KMS-11 (cell line): ENCODE data around the gene PRDX6.
A peak's percentile ranks its signal among the peaks of the same experiment; 100 is the strongest.

Experiments used
- H2AFZ ChIP-seq: fragments of 200-600 bp; sonication (generic); 2 replicates; pipeline ENCODE4 v1.6.1; 2016; ENCODE audit warnings: antibody characterized with exemption, mixed run types, low read depth
- H3K27ac ChIP-seq: fragments of 200-600 bp; sonication (generic); 2 replicates; pipeline ENCODE4 v1.6.1; 2016; ENCODE audit warnings: mild to moderate bottlenecking, mixed run types
- H3K27me3 ChIP-seq: fragments of 200-600 bp; sonication (generic); 2 replicates; pipeline ENCODE4 v1.6.1; 2017; ENCODE audit warnings: mild to moderate bottlenecking, low read depth, mixed run types, moderate library complexity; ENCODE audit not compliant: insufficient read depth
- H3K36me3 ChIP-seq: fragments of 200-600 bp; sonication (generic); 2 replicates; pipeline ENCODE4 v1.6.1; 2017; ENCODE audit warnings: mild to moderate bottlenecking, mixed run types; ENCODE audit not compliant: insufficient read depth
- H3K4me1 ChIP-seq: fragments of 200-600 bp; sonication (generic); 2 replicates; pipeline ENCODE4 v1.6.1; 2016; ENCODE audit warnings: mild to moderate bottlenecking, low read depth, mixed run types; ENCODE audit not compliant: poor library complexity, severe bottlenecking
- H3K4me2 ChIP-seq: fragments of 200-600 bp; sonication (generic); 2 replicates; pipeline ENCODE4 v1.7.0; 2016; ENCODE audit warnings: mild to moderate bottlenecking, mixed run types
- H3K4me3 ChIP-seq: fragments of 200-600 bp; sonication (generic); IDR thresholded peaks from 2 replicates; pipeline ENCODE4 v1.6.1; 2017; ENCODE audit warnings: low read depth, low read length, mixed read lengths; ENCODE audit not compliant: insufficient read depth
- H3K79me2 ChIP-seq: fragments of 200-600 bp; sonication (generic); 2 replicates; pipeline ENCODE4 v1.6.1; 2016; ENCODE audit warnings: low read depth, mixed run types; ENCODE audit not compliant: insufficient read depth
- H3K9ac ChIP-seq: fragments of 200-600 bp; sonication (generic); 2 replicates; pipeline ENCODE4 v1.6.1; 2016; ENCODE audit warnings: mild to moderate bottlenecking, mixed run types
- H4K20me1 ChIP-seq: fragments of 200-600 bp; sonication (generic); 2 replicates; pipeline ENCODE4 v1.6.1; 2016; ENCODE audit warnings: mild to moderate bottlenecking, mixed run types; ENCODE audit not compliant: insufficient read depth
- CTCF ChIP-seq: fragments of 200-600 bp; sonication (generic); conservative IDR thresholded peaks from 2 replicates; pipeline ENCODE4 v1.6.1; 2017; ENCODE audit warnings: low read depth, mild to moderate bottlenecking, antibody characterized with exemption, low read length, moderate library complexity, mixed read lengths

PRDX6 gene

GRCh38 chr1:173431304-173432045 is 45.7 kb upstream of the PRDX6 start:
- Histone ChIP-seq H3K79me2 (no peaks in the 10 kb centered on the region), H4K20me1 (no peaks in the 10 kb centered on the region), H3K27ac (no peak overlapping the region), H3K36me3 (no peaks in the 10 kb centered on the region), H3K4me3 (no peak overlapping the region), H2AFZ (peak overlapping the region; percentile 5; the same call in 1 of the 2 replicates), H3K27me3 (no peaks in the 10 kb centered on the region), H3K4me2 (no peak overlapping the region; the same call in 1 of the 2 replicates), H3K9ac (no peak overlapping the region), H3K4me1 (peaks cover 27% of the 10 kb centered on the region)
- peak; percentile 99 for TF ChIP-seq CTCF

- Histone ChIP-seq H3K79me2 (no peaks in the 10 kb centered on the region), H3K4me1 (peaks cover 27% of the 10 kb centered on the region), H3K27ac (no peak overlapping the region), H3K4me3 (no peak overlapping the region), H3K27me3 (no peaks in the 10 kb centered on the region), H3K36me3 (no peaks in the 10 kb centered on the region), H3K9ac (no peak overlapping the region), H2AFZ (no peak overlapping the region), H3K4me2 (no peak overlapping the region), H4K20me1 (no peaks in the 10 kb centered on the region)
- no peak for TF ChIP-seq CTCF
Measured at GRCh38 chr1:173432331-173432730, 44.8 kb upstream of the PRDX6 start.

GRCh38 chr1:173433751-173434326 is 43.3 kb upstream of the PRDX6 start:
- H3K4me2 ChIP-seq, result no peak overlapping the region
- TF ChIP-seq CTCF, result no peak
- H3K27me3 ChIP-seq, result no peaks in the 10 kb centered on the region
- no peak overlapping the region for H2AFZ ChIP-seq
- no peaks in the 10 kb centered on the region for H3K36me3 ChIP-seq
- no peaks in the 10 kb centered on the region for H4K20me1 ChIP-seq
- H3K79me2 ChIP-seq, result no peaks in the 10 kb centered on the region
- H3K4me3 ChIP-seq, result no peak overlapping the region
- peaks cover 27% of the 10 kb centered on the region for H3K4me1 ChIP-seq
- no peak overlapping the region for H3K9ac ChIP-seq
- no peak overlapping the region for H3K27ac ChIP-seq

- H3K36me3 ChIP-seq, result no peaks in the 10 kb centered on the region
- H3K4me1 ChIP-seq, result no peaks in the 10 kb centered on the region
- no peak for TF ChIP-seq CTCF
- H2AFZ ChIP-seq, result no peak overlapping the region
- no peak overlapping the region for H3K9ac ChIP-seq
- H4K20me1 ChIP-seq, result no peaks in the 10 kb centered on the region
- H3K79me2 ChIP-seq, result no peaks in the 10 kb centered on the region
- H3K4me2 ChIP-seq, result no peak overlapping the region
- no peak overlapping the region for H3K4me3 ChIP-seq
- no peaks in the 10 kb centered on the region for H3K27me3 ChIP-seq
- H3K27ac ChIP-seq, result no peak overlapping the region
Measured at GRCh38 chr1:173436841-173437428, 40.2 kb upstream of the PRDX6 start.
